WTC11 (cell line): ENCODE data around the gene CPTP. TPM values are rescaled to one million over a fixed set of nuclear protein-coding genes. Genes with fewer than 3 reads are reported as not detected.

Source experiments
- ATAC-seq: fragments of 200-7000 bp; cut with Tn5 transposase; 2 replicates; pipeline ENCODE4 v1.10.0; 2021; ENCODE audit warnings: mild to moderate bottlenecking, moderate library complexity
- CTCF ChIA-PET: fragments of 300-600 bp; sonication (Branson Sonifier 250); formaldehyde crosslinking; loops from one replicate; lab custom pipeline; 2021; ENCODE audit warnings: antibody characterized with exemption; lab: Charles Lee
- POLR2A ChIA-PET: fragments of 350-600 bp; sonication (Branson Sonifier 250); formaldehyde crosslinking; loops from one replicate; lab custom pipeline; 2021; ENCODE audit warnings: antibody characterized with exemption; lab: Charles Lee
- DNase-seq: peaks from one replicate; pipeline ENCODE4 v3.0.0; 2021; ENCODE audit warnings: low spot score
- H3K27ac Mint-ChIP-seq: 2 replicates; pipeline ENCODE4 v1.8.0; 2021; ENCODE audit warnings: mixed read lengths
- H3K27me3 Mint-ChIP-seq: 2 replicates; pipeline ENCODE4 v1.8.0; 2021; ENCODE audit warnings: low read depth, mild to moderate bottlenecking, moderate library complexity, mixed read lengths
- H3K36me3 Mint-ChIP-seq: 2 replicates; pipeline ENCODE4 v1.8.0; 2021; ENCODE audit warnings: mixed read lengths
- H3K4me1 Mint-ChIP-seq: 2 replicates; pipeline ENCODE4 v1.8.0; 2022; ENCODE audit warnings: mixed read lengths
- H3K4me3 Mint-ChIP-seq: 2 replicates; pipeline ENCODE4 v1.8.0; 2021; ENCODE audit warnings: mild to moderate bottlenecking, moderate library complexity, mixed read lengths
- H3K9me3 Mint-ChIP-seq: 2 replicates; pipeline ENCODE4 v1.8.0; 2021; ENCODE audit warnings: mixed read lengths
- ATF1 ChIP-seq: sonication (generic); formaldehyde crosslinking; IDR thresholded peaks from 2 replicates; pipeline ENCODE4 v1.8.1; 2023; ENCODE audit warnings: mild to moderate bottlenecking, moderate library complexity, missing genetic modification reagents
- ATF3 ChIP-seq: sonication (generic); formaldehyde crosslinking; conservative IDR thresholded peaks from 2 replicates; pipeline ENCODE4 v1.8.1; 2022; ENCODE audit warnings: mild to moderate bottlenecking, missing genetic modification reagents
- CBFB ChIP-seq: sonication (generic); formaldehyde crosslinking; IDR thresholded peaks from 2 replicates; pipeline ENCODE4 v1.8.1; 2022; ENCODE audit warnings: mild to moderate bottlenecking, low read depth, missing genetic modification reagents
- E2F1 ChIP-seq: sonication (generic); formaldehyde crosslinking; IDR thresholded peaks from 2 replicates; pipeline ENCODE4 v1.8.0; 2022; ENCODE audit warnings: mild to moderate bottlenecking, missing genetic modification reagents
- FOXJ3 ChIP-seq: sonication (generic); formaldehyde crosslinking; IDR thresholded peaks from 2 replicates; pipeline ENCODE4 v1.9.0; 2021; ENCODE audit warnings: missing genetic modification reagents, mild to moderate bottlenecking, borderline replicate concordance
- GRHL2 ChIP-seq: fragments of 250-450 bp; sonication (Bioruptor Pico); IDR thresholded peaks from 2 replicates; pipeline ENCODE4 v1.8.0; 2022; ENCODE audit warnings: mild to moderate bottlenecking, moderate library complexity; ENCODE audit not compliant: insufficient replicate concordance, severe bottlenecking
- GTF2I ChIP-seq: fragments of 250-450 bp; sonication (Bioruptor Pico); conservative IDR thresholded peaks from 2 replicates; pipeline ENCODE4 v1.4.0; 2021; ENCODE audit warnings: mild to moderate bottlenecking
- HMGXB4 ChIP-seq: sonication (generic); formaldehyde crosslinking; IDR thresholded peaks from 2 replicates; pipeline ENCODE4 v1.8.1; 2023; ENCODE audit warnings: mild to moderate bottlenecking, moderate library complexity, missing genetic modification reagents
- JAZF1 ChIP-seq: fragments of 250-450 bp; sonication (Bioruptor Pico); IDR thresholded peaks from 2 replicates; pipeline ENCODE4 v1.9.0; 2021; ENCODE audit warnings: moderate library complexity, mild to moderate bottlenecking, inconsistent platforms
- KAT7 ChIP-seq: sonication (generic); formaldehyde crosslinking; IDR thresholded peaks from 2 replicates; pipeline ENCODE4 v1.8.1; 2023; ENCODE audit warnings: missing genetic modification reagents, mild to moderate bottlenecking, borderline replicate concordance
- MAX ChIP-seq: sonication (generic); formaldehyde crosslinking; IDR thresholded peaks from 2 replicates; pipeline ENCODE4 v1.8.0; 2022; ENCODE audit warnings: mild to moderate bottlenecking, missing genetic modification reagents
- MXD4 ChIP-seq: fragments of 250-450 bp; sonication (Bioruptor Pico); IDR thresholded peaks from 2 replicates; pipeline ENCODE4 v1.8.0; 2021; ENCODE audit warnings: mild to moderate bottlenecking, moderate library complexity, borderline replicate concordance
- NFE2L1 ChIP-seq: sonication (generic); formaldehyde crosslinking; IDR thresholded peaks from 2 replicates; pipeline ENCODE4 v1.8.1; 2023; ENCODE audit warnings: missing genetic modification reagents
- NFYB ChIP-seq: sonication (generic); formaldehyde crosslinking; conservative IDR thresholded peaks from 2 replicates; pipeline ENCODE4 v1.8.0; 2022; ENCODE audit warnings: low read depth, missing genetic modification reagents
- SP1 ChIP-seq: sonication (generic); formaldehyde crosslinking; conservative IDR thresholded peaks from 2 replicates; pipeline ENCODE4 v1.8.1; 2022; ENCODE audit warnings: missing genetic modification reagents
- ZMAT4 ChIP-seq: fragments of 250-450 bp; sonication (Bioruptor Pico); IDR thresholded peaks from 2 replicates; pipeline ENCODE4 v1.9.0; 2021; ENCODE audit warnings: mild to moderate bottlenecking
- ZNF416 ChIP-seq: fragments of 250-450 bp; sonication (Bioruptor Pico); IDR thresholded peaks from 2 replicates; pipeline ENCODE4 v1.9.0; 2021; ENCODE audit warnings: mild to moderate bottlenecking, inconsistent platforms
- total RNA-seq: library from RNA; stranded (reverse); gene quantifications from 3 replicates; pipeline ENCODE4 v1.2.3, GENCODE V29; 2021
- TF ChIP-seq, protein P1 (sequence below): fragments of 250-450 bp; sonication (Bioruptor Pico); IDR thresholded peaks from 2 replicates; pipeline ENCODE4 v1.9.0; 2021; ENCODE audit warnings: mild to moderate bottlenecking, borderline replicate concordance
- TF ChIP-seq, protein P2 (sequence below): sonication (generic); formaldehyde crosslinking; IDR thresholded peaks from 2 replicates; pipeline ENCODE4 v1.8.1; 2023; ENCODE audit warnings: mild to moderate bottlenecking, missing genetic modification reagents, moderate library complexity
- TF ChIP-seq, protein P3 (sequence below): sonication (generic); formaldehyde crosslinking; IDR thresholded peaks from 2 replicates; pipeline ENCODE4 v1.8.1; 2023; ENCODE audit warnings: mild to moderate bottlenecking, missing genetic modification reagents, moderate library complexity
- TF ChIP-seq, protein P4 (sequence below): sonication (generic); formaldehyde crosslinking; IDR thresholded peaks from 2 replicates; pipeline ENCODE4 v1.8.0; 2022; ENCODE audit warnings: mild to moderate bottlenecking, missing genetic modification reagents
- TF ChIP-seq, protein P5 (sequence below): fragments of 250-450 bp; sonication (Bioruptor Pico); IDR thresholded peaks from 2 replicates; pipeline ENCODE4 v1.8.0; 2021; ENCODE audit warnings: mild to moderate bottlenecking

Gene CPTP
- total RNA-seq, 1 experiment from 2014 or later: 14.4 TPM

DNA sequence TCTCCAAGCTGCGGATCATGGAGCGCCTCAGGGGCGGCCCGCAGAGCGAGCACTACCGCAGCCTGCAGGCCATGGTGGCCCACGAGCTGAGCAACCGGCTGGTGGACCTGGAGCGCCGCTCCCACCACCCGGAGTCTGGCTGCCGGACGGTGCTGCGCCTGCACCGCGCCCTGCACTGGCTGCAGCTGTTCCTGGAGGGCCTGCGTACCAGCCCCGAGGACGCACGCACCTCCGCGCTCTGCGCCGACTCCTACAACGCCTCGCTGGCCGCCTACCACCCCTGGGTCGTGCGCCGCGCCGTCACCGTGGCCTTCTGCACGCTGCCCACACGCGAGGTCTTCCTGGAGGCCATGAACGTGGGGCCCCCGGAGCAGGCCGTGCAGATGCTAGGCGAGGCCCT is 2.7 kb downstream of the CPTP start:
- H3K4me1 Mint-ChIP-seq: peaks cover 8% of the 10 kb centered on the region
- ATAC-seq (no peak), DNase-seq (no peak)
- TF ChIP-seq NFYB (no peak), HMGXB4 (CRISPR knock-in tag) (no peak), ZMAT4 (CRISPR knock-in tag) (no peak), ATF1 (CRISPR knock-in tag) (no peak), MAX (CRISPR knock-in tag) (no peak), CBFB (no peak), MXD4 (CRISPR knock-in tag) (no peak), FOXJ3 (CRISPR knock-in tag) (no peak), NFE2L1 (CRISPR knock-in tag) (no peak), KAT7 (CRISPR knock-in tag) (no peak), ZNF416 (CRISPR knock-in tag) (no peak), SP1 (no peak), ATF3 (CRISPR knock-in tag) (no peak; the same call in 1 of the 2 replicates)
- TF ChIP-seq, protein P1, sequence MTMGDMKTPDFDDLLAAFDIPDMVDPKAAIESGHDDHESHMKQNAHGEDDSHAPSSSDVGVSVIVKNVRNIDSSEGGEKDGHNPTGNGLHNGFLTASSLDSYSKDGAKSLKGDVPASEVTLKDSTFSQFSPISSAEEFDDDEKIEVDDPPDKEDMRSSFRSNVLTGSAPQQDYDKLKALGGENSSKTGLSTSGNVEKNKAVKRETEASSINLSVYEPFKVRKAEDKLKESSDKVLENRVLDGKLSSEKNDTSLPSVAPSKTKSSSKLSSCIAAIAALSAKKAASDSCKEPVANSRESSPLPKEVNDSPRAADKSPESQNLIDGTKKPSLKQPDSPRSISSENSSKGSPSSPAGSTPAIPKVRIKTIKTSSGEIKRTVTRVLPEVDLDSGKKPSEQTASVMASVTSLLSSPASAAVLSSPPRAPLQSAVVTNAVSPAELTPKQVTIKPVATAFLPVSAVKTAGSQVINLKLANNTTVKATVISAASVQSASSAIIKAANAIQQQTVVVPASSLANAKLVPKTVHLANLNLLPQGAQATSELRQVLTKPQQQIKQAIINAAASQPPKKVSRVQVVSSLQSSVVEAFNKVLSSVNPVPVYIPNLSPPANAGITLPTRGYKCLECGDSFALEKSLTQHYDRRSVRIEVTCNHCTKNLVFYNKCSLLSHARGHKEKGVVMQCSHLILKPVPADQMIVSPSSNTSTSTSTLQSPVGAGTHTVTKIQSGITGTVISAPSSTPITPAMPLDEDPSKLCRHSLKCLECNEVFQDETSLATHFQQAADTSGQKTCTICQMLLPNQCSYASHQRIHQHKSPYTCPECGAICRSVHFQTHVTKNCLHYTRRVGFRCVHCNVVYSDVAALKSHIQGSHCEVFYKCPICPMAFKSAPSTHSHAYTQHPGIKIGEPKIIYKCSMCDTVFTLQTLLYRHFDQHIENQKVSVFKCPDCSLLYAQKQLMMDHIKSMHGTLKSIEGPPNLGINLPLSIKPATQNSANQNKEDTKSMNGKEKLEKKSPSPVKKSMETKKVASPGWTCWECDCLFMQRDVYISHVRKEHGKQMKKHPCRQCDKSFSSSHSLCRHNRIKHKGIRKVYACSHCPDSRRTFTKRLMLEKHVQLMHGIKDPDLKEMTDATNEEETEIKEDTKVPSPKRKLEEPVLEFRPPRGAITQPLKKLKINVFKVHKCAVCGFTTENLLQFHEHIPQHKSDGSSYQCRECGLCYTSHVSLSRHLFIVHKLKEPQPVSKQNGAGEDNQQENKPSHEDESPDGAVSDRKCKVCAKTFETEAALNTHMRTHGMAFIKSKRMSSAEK (CRISPR knock-in tag): no peak
- TF ChIP-seq, protein P2, sequence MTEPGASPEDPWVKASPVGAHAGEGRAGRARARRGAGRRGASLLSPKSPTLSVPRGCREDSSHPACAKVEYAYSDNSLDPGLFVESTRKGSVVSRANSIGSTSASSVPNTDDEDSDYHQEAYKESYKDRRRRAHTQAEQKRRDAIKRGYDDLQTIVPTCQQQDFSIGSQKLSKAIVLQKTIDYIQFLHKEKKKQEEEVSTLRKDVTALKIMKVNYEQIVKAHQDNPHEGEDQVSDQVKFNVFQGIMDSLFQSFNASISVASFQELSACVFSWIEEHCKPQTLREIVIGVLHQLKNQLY: no peak
- TF ChIP-seq, protein P3, sequence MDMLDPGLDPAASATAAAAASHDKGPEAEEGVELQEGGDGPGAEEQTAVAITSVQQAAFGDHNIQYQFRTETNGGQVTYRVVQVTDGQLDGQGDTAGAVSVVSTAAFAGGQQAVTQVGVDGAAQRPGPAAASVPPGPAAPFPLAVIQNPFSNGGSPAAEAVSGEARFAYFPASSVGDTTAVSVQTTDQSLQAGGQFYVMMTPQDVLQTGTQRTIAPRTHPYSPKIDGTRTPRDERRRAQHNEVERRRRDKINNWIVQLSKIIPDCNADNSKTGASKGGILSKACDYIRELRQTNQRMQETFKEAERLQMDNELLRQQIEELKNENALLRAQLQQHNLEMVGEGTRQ (CRISPR knock-in tag): no peak
- TF ChIP-seq, protein P4, sequence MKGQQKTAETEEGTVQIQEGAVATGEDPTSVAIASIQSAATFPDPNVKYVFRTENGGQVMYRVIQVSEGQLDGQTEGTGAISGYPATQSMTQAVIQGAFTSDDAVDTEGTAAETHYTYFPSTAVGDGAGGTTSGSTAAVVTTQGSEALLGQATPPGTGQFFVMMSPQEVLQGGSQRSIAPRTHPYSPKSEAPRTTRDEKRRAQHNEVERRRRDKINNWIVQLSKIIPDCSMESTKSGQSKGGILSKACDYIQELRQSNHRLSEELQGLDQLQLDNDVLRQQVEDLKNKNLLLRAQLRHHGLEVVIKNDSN (CRISPR knock-in tag): no peak
- H3K4me3 Mint-ChIP-seq: no peak overlapping the region
- no peak overlapping the region for H3K27ac Mint-ChIP-seq
- POLR2A ChIA-PET: no interaction called here
- no peaks in the 10 kb centered on the region for H3K36me3 Mint-ChIP-seq
- H3K27me3 Mint-ChIP-seq: no peaks in the 10 kb centered on the region
- H3K9me3 Mint-ChIP-seq: peaks cover 4% of the 10 kb centered on the region
- CTCF ChIA-PET: interaction anchor here (0.6 kb wide), 1 partner anchor 59 kb away, joined by 3 read pairs; no protein-coding TSS in a partner anchor

DNA sequence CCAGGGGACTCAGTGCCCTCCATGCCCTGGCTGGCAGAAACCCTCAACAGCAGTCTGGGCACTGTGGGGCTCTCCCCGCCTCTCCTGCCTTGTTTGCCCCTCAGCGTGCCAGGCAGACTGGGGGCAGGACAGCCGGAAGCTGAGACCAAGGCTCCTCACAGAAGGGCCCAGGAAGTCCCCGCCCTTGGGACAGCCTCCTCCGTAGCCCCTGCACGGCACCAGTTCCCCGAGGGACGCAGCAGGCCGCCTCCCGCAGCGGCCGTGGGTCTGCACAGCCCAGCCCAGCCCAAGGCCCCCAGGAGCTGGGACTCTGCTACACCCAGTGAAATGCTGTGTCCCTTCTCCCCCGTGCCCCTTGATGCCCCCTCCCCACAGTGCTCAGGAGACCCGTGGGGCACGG is 3.7 kb downstream of the CPTP start:
- H3K27ac Mint-ChIP-seq: no peak overlapping the region
- H3K4me3 Mint-ChIP-seq: no peak overlapping the region
- DNase-seq: no peak
- CTCF ChIA-PET: no interaction called here
- peaks cover 4% of the 10 kb centered on the region for H3K4me1 Mint-ChIP-seq
- H3K27me3 Mint-ChIP-seq: no peaks in the 10 kb centered on the region
- POLR2A ChIA-PET: no interaction called here
- no peak for TF ChIP-seq E2F1
- TF ChIP-seq GRHL2: no peak
- no peak for TF ChIP-seq SP1
- no peak for TF ChIP-seq GTF2I (CRISPR knock-in tag)
- TF ChIP-seq JAZF1 (CRISPR knock-in tag): no peak
- TF ChIP-seq, protein P5, sequence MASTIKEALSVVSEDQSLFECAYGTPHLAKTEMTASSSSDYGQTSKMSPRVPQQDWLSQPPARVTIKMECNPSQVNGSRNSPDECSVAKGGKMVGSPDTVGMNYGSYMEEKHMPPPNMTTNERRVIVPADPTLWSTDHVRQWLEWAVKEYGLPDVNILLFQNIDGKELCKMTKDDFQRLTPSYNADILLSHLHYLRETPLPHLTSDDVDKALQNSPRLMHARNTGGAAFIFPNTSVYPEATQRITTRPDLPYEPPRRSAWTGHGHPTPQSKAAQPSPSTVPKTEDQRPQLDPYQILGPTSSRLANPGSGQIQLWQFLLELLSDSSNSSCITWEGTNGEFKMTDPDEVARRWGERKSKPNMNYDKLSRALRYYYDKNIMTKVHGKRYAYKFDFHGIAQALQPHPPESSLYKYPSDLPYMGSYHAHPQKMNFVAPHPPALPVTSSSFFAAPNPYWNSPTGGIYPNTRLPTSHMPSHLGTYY (CRISPR knock-in tag): no peak
- ATAC-seq: no peak
- peaks cover 4% of the 10 kb centered on the region for H3K9me3 Mint-ChIP-seq
- H3K36me3 Mint-ChIP-seq: no peaks in the 10 kb centered on the region
